Epithelial cell of esophagus (primary cell): ENCODE data around the gene UBXN7.
"Not testable (repeated sequence)": the region's sequence is repeated elsewhere in the genome, so short reads cannot be mapped to it uniquely, and the experiment has no call there.

Experiments used
- DNase-seq: peaks from one replicate; pipeline ENCODE4 v3.0.0; 2010; ENCODE audit warnings: low read depth
- H3K4me3 ChIP-seq: 2 replicates; pipeline ENCODE4 v1.5.1; 2011; ENCODE audit warnings: mild to moderate bottlenecking, low read length, control low read depth
- CTCF ChIP-seq: IDR thresholded peaks from 2 replicates; pipeline ENCODE4 v1.5.1; 2011; ENCODE audit warnings: low read depth, mild to moderate bottlenecking, low read length, control low read depth, inconsistent platforms; ENCODE audit not compliant: insufficient read depth; ENCODE audit errors: missing control alignments

UBXN7 gene

GRCh38 chr3:196365736-196366135, 66.5 kb downstream of the UBXN7 start:
- no peak overlapping the region for H3K4me3 ChIP-seq
- no peak for DNase-seq
- no peak for TF ChIP-seq CTCF

DNA sequence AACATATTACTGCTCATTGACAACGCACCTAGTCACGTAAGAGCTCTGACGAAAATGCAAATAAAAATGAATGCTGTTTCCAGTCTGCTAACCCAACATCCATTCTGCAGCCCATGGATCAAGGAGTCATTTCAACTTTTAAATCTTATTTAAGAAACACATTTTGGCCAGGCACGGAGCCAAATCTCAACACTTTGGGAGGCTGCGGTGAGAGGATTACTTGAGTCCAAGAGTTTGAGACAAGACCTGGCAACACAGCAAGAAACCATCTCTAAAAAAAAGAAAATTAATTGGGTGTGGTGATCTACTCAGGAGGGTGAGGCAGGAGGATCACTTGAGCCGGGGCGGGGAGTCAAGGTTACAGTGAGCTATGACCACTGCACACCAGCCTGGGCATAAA, 71.6 kb downstream of the UBXN7 start:
- H3K4me3 ChIP-seq = no peak overlapping the region
- no peak for TF ChIP-seq CTCF
- DNase-seq = no peak

DNA sequence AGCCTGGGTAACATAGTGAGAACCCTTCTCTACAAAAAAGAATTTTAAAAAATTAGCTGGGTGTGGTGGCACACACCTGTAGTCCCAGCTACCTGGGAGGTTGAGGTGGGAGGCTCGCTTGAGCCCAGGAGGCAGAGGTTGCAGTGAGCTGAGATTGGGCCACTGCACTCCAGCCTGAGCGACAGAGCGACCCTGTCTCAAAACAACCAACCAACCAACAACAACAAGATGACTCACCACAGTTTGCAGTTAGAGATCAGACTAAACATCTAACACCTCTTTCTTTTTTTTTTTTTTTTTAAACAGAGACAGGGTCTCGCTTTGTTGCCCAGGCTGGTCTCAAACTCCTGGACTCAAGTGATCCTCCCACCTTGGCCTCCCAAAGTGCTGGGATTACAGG, 73.7 kb downstream of the UBXN7 start:
- DNase-seq, H3K4me3 ChIP-seq: not testable (repeated sequence)

DNA sequence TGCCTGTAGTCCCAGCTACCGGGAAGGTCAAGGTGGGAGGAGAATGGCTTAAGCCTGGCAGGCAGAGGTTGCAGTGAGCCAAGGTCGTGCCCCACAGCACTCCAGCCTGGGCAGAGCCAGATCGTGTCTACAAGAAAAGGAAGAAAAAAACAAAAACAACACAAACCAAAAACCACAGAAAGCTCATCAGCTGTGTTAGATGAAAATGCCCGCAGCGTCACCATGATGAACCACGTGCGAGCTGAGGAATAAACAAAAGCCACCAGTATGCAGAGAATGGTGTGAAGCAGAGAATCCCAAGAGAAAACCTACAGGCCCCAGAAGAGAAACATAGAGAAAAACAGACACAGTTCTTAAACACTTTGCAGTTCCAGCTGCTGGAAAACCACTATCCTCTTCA, 74.3 kb downstream of the UBXN7 start:
- H3K4me3 ChIP-seq = no peak overlapping the region
- no peak for DNase-seq
- no peak for TF ChIP-seq CTCF

DNA sequence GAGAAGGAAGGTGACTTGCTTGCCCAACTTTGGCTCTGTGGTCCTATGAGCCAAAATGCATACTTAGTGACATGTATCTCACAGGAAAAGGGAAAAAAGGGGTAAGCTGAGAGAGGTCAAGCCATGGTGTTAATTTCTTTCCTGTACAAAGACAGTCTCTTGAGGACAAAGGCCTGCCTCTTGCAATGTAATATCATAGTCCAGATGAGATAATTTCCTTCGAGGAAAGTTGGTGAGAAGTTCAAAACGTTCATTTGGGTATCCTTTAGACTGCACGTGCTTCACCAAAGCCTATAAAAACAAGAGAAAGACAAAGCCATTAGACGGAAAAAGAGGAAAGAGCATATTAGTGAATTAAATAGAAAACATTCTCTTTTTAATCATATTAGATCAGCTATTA, 75.7 kb downstream of the UBXN7 start:
- no peak for DNase-seq
- TF ChIP-seq CTCF = no peak
- H3K4me3 ChIP-seq = no peak overlapping the region

GRCh38 chr3:196355668-196356067, 76.6 kb downstream of the UBXN7 start:
- no peak for DNase-seq
- TF ChIP-seq CTCF = no peak
- H3K4me3 ChIP-seq = no peak overlapping the region

- H3K4me3 ChIP-seq = no peak overlapping the region
- TF ChIP-seq CTCF = no peak
- DNase-seq = no peak
Observed at GRCh38 chr3:196354132-196354531, 78.1 kb downstream of the UBXN7 start.

DNA sequence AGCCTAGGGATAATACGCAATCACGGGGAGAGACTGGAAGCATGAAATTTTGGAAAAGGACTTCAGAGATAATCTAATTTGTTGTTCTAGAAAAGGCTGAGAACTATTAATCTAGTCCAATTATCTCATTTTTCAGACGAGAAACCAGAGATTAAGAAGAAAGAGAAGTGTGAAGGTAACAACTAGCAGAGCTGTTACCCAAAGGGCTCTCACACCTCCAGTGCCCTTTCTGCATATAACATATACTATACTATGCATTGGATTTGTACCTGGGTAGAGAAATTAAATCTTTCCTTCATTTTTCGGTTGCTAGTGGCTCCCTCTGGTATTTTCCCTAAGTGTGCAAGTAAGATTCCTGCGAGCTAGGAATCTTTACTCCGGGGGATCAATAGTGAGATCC, 80.7 kb downstream of the UBXN7 start:
- no peak for DNase-seq
- H3K4me3 ChIP-seq = no peak overlapping the region
- no peak for TF ChIP-seq CTCF
